Bone marrow (tissue), 2 donors: ENCODE data around the gene COL19A1.
"Not testable (repeated sequence)": the region's sequence is repeated elsewhere in the genome, so short reads cannot be mapped to it uniquely, and the experiment has no call there.

Source experiments
- DNase-seq, 2 donors: peaks; one replicate each; lab custom pipeline; 2025; lab: John Stamatoyannopoulos, UW

The COL19A1 gene

DNA sequence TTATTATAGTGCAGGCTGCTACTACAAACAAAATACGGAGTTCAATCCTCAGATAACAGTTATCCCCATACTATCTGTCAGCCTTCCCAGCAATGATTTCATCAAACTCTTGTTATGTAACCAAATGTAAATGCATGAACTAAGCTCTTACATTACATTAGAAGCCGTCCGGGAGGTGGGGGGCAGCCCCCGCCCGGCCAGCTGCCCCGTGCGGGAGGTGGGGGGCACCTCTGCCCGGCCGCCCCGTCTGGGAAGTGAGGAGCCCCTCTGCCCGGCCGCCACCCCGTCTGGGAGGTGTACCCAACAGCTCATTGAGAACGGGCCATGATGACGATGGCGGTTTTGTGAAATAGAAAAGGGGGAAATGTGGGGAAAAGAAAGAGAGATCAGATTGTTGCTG, 99.6 kb downstream of the COL19A1 start:
- DNase-seq, result not testable (repeated sequence)

DNA sequence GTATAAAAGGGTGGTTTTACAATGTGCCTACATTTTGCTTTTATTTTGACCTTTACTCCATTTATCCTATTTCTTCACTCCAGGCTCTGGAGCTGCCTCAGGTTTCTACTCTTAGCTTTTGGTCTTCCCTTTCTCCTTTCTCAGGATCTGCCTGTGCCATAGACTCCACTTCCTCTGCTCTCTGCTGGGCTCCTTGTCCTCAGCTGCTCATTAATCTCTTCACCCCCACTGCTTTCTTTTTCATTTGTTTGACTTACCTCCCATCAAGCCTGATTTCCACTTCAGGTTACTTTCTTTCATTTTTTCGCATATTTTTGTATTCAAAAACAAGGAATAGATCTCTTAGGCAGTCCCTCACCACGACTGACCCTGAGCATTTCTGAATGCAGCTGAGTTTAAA, 106.8 kb downstream of the COL19A1 start:
- DNase-seq, result no peak

DNA sequence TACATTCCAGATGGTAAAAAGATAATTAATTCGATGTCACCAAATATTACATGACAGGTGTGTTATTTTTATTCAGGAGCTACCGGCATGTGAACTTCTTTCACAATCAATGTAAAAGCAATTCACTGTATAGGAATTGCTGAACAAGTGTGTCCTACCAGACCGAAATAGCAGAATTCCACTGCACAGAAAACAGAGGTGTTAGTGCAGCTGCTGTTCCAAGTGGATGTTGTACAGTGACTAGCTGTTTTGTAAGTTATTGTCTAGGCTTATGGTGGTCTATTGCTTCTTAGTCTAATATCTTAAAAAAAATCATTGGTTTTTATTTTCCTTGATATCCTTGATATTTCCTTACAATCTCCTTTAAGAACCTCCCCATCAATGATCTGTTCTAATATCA, 107.4 kb downstream of the COL19A1 start:
- DNase-seq, result no peak

DNA sequence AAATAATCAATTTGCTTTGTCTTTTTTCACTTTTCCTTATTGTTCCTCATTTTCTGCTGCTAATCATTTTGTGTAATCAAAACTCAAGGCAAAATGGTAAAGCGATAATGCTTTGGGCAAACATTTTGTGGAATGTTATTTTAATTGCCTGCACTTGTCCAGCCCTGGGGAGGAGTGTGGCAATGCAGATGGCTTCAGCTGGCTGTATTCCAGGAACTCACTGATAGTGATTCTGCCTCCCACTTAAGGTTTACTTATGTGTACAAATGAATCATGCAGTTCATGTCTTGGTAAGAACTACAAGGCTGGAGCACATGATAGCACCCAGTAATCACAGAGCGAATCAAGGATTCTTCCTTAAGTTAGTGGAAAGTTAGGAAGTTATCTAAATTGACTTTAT, 107.8 kb downstream of the COL19A1 start:
- DNase-seq, result no peak

DNA sequence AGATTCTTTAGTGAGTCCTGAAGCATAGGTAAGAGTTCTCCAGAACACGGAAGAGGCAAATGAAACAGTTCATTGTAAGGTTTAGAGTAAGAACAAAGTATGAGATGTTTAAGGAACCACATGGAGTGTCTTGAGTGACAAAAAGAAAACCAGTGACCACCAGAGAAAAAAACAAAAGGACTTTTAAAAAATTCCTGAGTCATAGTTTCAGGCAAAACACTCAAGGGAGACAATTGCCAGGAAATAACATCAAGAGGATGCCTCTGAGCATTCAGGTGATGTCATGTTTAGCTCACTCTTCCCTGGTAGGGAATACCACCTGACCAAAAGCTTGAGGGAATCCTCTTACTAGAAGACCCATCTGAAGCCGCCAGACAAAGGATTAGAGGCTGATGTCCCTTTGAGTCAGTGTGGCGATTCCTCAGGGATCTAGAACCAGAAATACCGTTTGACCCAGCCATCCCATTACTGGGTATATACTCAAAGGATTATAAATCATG, 110.3 kb downstream of the COL19A1 start:
- DNase-seq, result no peak

DNA sequence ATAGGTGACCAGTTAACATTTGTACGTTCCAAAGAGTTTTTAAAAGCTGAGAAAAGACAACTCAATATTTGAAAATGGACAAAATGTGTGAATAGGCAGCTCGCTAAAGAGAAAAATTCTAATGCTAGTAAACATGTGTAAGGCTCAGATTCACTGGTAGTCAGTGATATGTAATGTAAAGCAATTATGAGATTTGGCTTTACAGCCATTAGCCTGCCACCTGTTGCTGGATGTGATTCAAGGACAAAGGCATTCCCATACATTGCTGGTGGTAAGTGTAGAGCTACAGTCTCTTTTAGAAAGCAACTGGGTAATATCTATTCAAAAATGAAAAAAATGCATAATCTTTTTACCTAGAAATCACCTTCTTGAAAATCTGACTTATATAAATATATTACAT, 114.3 kb downstream of the COL19A1 start:
- no peak for DNase-seq

DNA sequence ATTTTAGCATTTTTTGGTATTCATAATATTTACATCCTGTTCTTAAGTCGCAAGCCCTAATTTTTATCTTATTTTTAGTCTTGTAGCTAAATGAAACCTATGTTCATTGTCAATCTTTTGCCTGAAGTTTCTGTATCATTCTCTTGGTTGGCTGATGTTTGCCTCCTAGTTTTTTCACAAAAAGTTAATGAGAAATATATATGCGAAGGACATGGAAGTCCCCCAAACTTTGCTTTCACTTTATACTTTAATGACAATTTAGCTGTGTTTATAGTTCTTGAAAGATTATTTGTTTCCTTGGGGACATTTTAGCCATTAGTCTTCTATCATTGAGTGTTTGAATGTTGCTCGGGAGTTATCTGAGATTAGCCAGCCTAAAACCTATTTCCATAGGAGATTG, 118.2 kb downstream of the COL19A1 start:
- no peak for DNase-seq

DNA sequence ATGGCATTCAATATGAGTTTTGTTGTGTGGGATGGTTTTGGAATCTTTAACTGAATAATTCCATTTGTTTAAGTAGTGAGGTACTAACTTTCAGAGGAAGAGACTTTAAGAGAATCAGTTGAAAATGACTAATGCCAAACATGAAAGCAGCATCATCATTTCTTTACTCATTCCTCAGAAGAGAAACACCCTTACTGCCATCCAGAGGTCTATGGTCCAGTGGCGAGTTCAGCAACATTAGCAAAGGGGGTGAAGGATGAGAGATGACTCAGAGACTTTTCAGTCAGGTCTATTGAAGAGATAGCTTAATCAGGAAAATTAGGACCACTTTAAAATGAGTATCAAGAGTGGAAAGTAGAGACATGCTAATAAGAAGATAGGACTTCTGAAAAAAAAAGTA, 118.8 kb downstream of the COL19A1 start:
- no peak for DNase-seq

DNA sequence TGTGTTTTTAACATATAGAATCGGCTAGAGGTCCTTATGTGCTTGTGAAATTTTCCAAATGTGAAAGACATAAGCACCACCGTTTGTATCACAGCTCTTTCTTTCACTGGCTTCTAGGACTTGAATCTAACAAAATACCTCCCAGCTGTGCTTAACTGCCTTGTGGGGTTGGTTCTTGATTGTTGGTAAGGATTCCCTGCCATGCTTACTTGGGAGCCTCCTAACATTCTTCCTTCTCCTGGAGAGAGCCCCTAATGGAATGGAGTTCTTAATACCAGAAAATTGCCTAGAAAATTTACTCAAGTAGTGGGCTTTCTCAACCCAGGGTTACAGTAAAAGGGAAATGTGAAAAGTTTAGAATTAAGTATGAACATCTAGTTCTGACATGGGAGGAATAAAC, 121.2 kb downstream of the COL19A1 start:
- no peak for DNase-seq

DNA sequence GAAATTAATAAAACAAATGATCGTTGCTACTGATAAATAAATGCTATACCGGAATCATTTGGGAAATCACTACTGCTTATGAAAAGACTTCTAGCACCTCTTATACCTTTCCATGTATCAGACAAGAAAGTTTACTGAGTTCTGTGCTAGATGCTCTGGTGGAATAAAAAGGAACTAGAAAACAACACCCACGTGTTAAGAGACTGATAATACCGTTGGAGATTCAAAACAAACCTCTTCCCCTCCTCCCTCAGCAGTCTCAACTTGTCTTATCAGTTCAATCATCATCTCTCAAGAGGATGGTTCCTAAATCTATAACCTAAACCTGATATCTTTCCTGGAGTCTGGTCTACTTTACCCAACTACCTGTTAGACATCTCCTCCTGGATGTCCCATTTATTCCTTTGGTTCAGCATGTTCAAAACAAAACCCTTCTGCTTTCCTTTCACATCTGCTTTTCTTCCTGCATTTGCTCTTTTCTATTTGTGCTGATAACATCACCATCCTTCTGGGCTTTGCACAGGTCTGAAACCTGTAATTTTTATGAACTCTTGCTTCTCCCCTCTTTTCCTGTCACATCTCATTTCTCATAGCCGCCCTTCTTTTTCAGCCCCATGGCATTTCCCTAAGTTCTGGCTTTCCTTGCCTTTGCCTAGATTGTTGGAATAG, 122.2 kb downstream of the COL19A1 start:
- no peak for DNase-seq

DNA sequence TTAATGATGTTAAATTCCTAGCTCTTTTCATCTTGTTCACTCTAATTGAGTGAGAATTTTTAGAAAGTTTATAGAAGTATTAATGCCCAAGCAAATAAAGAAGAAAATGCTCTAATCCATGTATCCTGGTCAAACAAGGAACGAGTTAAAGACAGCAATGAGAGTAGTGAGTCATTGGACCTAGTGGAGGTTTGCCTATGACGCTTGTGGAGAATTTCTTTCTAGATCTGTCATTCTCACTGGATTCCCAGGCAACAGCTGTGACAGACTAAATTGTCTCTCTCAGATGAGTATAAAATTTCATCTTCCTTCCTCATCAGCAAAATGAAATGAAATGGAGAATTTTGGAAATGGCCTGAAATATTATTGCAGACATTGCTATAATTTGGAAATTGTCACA, 127.9 kb downstream of the COL19A1 start:
- no peak for DNase-seq

DNA sequence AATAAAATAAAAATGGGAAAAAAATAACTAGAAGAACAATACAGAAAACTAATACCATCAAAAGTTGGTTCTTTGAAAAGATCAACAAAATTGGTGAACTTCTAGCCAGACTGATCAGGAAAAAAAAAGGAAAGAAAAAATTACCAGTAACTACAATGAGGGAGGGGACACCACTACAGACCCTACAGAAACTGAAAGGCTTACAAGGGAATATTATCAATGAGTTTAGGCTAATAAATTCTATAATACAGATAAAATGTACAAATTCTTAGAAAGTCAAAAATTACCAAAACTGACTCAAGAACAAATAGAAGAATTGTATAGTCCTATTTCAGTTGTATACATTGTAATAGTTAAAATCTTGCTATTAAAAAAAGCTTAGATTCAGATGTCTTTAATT, 141.8 kb downstream of the COL19A1 start:
- no peak for DNase-seq

DNA sequence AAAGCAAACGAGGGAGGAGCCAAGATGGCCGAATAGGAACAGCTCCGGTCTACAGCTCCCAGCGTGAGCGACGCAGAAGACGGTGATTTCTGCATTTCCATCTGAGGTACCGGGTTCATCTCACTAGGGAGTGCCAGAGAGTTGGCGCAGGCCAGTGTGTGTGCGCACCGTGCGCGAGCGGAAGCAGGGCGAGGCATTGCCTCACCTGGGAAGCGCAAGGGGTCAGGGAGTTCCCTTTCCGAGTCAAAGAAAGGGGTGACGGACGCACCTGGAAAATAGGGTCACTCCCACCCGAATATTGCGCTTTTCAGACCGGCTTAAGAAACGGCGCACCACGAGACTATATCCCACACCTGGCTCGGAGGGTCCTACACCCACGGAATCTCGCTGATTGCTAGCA, 144.0 kb downstream of the COL19A1 start:
- not testable (repeated sequence) for DNase-seq

DNA sequence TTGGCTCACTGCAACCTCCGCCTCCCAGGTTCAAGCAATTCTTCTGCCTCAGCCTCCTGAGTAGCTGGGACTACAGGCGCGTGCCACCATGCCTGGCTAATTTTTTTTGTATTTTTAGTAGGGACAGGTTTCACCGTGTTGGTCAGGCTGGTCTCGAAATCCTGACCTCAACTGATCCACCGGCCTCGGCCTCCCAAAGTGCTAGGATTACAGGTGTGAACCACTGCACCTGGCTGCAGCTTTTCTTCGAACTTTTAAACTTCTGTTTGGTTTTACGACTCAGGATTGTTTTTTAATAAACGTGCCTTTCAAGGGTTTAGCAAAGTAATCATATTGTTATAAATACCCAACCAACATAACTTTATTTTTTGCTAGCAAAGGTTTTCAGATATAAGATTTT, 156.8 kb downstream of the COL19A1 start:
- DNase-seq, result not testable (repeated sequence)

DNA sequence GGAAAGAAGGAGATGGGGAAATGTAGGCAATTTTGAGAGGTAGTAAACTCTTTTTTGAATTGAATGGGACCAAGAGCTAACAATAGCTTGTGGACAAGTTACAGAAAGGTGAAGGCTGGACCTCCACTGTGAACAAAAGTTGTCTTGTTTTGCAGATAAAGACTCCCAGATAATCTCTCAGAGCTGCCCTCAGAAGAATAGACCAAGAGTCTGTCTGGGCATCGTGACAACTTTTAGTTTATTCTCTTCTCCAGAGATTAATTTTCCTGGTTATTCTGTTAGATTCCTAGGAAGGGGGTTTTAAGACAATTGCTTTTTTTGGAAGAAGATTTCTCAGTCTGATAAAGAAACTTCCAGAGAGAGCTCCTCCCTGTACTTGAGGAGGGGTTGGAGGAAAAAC, 161.9 kb downstream of the COL19A1 start:
- DNase-seq, result no peak

DNA sequence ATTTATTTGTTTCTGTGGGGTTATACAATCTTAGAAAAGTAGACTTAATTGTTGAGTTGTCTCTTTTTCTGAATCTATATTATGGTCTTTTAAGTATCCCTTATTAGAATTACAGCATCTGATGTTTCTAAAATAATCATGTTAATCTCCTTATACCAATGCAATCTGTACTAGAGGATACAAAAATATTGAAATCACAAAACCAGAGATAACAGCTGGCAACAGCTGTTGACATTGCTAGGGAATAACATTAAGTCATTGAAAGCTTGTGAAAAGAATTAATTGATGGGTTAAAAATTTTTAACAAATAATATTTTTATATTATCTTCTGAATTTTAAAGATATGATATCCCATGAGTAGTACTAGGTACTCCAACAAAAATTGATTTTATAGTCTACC, 162.6 kb downstream of the COL19A1 start:
- no peak for DNase-seq

DNA sequence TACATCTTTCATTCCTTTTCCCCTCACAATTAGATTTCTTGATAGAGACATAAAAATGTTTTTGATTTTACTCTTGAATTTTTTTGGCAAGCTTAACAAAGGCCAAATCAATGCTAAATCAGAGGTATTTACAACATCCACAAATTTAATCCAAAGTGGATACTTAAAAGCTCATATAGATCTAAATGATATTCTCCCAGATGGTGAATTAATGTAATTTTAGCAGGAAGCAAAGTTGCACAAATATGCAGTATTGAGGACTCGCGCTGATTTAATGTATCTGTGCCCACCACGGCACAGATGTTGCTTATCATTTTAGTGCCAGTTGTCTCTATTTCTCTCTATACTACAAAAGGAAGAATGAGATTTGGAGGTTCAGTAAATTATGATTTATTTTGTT, 167.4 kb downstream of the COL19A1 start:
- DNase-seq, result no peak

DNA sequence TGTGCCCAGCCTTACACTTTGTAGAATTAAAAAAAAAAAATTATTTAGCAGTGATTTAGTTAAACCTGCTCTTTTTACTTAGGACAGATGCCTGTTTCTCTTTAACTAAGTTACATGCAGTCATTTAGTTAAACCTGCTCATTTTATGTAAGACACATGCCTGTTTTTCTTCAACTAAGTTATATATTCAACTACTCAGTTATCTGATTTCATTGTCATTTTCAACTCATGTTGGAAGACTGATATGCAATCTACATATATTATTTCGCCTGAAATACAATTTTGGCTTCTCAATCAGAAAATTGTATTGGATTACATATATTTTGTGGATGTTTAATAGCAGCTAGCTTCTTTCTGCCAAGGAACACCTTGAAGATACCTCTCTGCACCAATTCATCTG, 171.1 kb downstream of the COL19A1 start:
- DNase-seq, result no peak

DNA sequence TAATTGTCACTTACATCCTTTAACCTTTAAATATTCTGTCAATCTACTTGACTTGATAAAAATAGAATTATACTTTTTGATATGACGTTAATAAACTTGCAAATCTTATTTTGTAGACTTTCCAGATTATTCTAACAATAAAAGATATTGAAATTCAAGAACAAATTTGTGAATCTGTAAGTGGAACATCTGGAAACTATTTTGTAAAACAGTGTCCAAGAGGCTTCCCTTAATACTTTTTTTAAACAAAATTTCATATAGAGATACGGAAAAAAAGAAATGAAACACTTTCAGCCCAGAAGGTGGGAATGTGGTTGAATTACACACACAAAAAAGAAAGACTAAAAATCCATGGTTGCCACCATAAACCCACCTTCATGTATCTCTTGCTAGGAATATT, 174.4 kb downstream of the COL19A1 start:
- no peak for DNase-seq

DNA sequence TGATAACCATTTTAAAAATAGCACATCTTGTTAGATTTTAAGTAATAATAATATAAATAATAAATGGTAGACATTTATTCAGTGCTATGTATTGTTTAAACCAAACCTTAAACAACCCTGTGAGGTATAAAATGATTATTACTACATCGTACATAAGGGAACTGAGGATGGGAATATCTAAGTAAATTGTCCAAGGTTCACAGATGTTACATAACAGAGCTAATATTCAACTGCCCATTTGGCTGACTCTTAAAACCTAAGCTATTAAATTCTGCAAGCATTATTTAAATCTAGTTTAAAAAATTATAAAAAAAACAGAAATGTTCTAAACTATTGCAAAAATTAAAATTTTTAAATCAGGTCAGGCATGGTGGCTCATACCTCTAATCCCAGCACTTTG, 175.1 kb downstream of the COL19A1 start:
- DNase-seq, result no peak

DNA sequence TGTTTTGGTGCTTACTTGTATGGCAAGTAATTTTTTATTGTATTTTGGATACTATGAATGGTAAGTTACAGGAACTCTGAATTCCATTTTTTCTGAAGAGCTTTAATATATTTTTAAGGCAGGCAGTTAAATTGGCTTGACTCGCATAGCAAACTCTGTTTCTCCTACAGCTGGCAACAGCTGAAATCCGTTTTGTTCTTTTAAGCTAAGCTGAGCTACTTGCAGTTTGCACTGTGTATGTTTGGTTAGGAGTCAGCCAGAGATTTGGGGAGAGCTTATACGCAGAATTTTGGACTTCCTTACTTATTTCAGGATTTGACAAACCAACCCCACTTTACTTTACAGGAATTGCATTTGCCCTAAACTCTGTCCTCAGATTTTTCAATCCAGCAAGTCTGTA, 179.1 kb downstream of the COL19A1 start:
- DNase-seq, result no peak

DNA sequence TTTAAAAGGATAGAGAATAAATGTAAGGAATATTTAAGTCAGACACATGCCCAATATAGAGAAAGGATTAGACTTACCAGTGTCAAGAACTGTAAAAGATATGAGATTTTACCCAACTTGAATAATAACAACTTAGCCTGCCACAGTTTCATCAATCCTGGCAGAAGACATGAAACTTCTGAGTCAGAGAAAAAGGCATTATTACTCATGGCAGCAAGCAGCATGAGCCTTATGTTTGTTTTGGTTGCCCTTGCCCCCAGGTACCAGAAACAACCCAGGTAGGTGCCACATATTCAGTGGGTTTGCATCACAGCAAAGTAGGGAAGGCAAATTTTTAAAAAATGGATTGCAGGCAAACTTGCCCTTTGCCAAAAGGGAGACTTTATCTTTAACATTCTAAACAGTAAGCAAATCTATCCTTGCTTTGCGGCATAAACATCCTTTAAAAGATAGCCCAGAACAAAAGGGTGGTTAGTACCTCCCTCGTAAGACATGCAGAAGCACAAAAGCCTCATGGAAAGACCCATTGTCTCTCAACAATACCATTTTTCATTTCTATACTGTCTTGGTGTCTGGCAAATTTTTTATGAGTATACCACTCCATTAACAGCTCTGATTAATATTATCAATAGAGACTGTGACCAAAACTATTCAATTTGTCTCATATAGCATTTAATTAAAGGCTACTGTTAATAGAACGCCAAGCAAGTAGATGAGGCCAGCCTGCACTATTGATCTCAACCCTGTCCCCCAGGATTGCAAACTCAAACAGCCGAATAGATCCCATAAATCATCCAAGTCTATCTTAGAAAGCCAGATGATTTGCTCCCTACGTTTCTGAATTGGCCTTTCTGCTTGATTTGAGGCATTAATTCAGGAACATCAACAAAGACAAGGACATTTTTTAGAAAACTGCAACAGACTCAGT, 185.1 kb downstream of the COL19A1 start:
- no peak for DNase-seq

DNA sequence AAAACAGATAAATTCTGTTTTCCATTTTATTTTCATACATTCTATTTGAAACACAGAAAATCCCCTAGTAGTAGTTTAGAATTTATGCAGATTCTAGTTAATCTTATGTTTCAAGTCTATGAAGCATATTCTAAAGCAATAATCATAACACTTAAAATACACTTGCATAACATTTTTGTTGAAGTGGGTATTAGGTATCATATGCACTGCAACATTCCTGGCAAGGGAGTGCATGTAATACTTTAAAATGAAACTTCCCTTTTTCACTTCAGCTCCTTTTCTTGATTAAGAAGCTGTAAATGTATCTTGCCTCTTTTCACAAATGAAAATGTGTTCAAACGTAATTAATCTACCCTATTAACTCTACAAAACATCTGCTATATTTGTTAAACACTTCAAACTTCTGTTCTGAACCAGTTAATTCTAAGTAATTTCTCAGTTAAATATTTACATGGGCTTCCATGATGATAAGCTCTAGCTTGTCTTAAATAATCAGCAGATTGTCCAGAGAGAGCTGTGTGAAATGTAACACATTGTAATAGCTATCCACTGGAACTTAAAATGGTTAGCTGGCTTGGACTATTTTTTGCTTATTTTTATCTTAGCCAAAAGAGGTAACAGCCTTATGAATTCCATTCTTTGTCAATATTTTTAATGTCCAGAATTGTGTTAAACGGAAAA, 192.8 kb downstream of the COL19A1 start:
- DNase-seq, result no peak
